Mononuclear cell (primary cell): Measurements from ENCODE around the gene CXCL8. TPM values are rescaled to one million over a fixed set of nuclear protein-coding genes. Genes with fewer than 3 reads are reported as not detected.

Experiments
- H3K27me3 ChIP-seq: 2 replicates; pipeline ENCODE4 v1.6.0; 2011; ENCODE audit warnings: low read length, control low read depth; ENCODE audit not compliant: insufficient read depth
- H3K4me1 ChIP-seq: 2 replicates; pipeline ENCODE4 v1.5.1; 2011; ENCODE audit warnings: mild to moderate bottlenecking, low read length, control low read depth; ENCODE audit not compliant: insufficient read depth
- H3K4me3 ChIP-seq: 2 replicates; pipeline ENCODE4 v1.5.1; 2011; ENCODE audit warnings: mild to moderate bottlenecking, low read length, moderate library complexity
- H3K9me3 ChIP-seq: 2 replicates; pipeline ENCODE4 v1.5.1; 2011; ENCODE audit warnings: low read depth, mild to moderate bottlenecking, control low read depth, low read length
- total RNA-seq: library from RNA; depleted of rRNA; stranded (reverse); fragments of >200 nt; gene quantifications from one replicate; pipeline ENCODE4 v1.2.3, GENCODE V29; 2012

The CXCL8 gene
- total RNA-seq, 1 donor: 7,833 TPM

GRCh38 chr4:73780243-73780642 is 39.9 kb downstream of the CXCL8 start:
- no peak overlapping the region for H3K4me3 ChIP-seq
- no peaks in the 10 kb centered on the region for H3K27me3 ChIP-seq
- H3K9me3 ChIP-seq: peaks cover 5% of the 10 kb centered on the region
- no peaks in the 10 kb centered on the region for H3K4me1 ChIP-seq

DNA sequence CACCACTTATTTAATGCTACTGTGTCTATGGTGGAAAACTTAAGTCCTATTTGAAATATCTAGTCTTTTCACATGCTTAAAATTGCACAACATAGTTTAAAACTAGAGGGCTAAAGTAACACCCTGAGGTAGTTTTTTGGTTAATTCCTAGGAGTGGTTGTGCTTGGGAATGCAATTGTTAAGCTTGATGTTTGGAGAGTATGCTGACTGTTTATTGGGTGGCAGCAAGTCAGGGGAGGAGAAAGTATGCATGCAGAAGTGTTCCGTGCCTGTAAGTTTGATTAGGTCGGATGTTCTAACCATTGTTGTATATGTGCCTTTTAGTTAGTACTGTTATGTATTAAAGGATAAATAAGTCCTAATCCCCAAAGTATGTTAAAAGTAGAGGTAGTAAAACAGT is 40.5 kb downstream of the CXCL8 start:
- peaks cover 5% of the 10 kb centered on the region for H3K9me3 ChIP-seq
- H3K4me1 ChIP-seq: no peaks in the 10 kb centered on the region
- H3K4me3 ChIP-seq: no peak overlapping the region
- no peaks in the 10 kb centered on the region for H3K27me3 ChIP-seq

- Histone ChIP-seq H3K9me3 (peaks cover 10% of the 10 kb centered on the region), H3K4me1 (no peaks in the 10 kb centered on the region), H3K27me3 (no peaks in the 10 kb centered on the region), H3K4me3 (no peak overlapping the region)
These were observed 48.0 kb downstream of the CXCL8 start for GRCh38 chr4:73788411-73788810.

Other genes with a start within 250 kb of the CXCL8 start
- gene RASSF6, start 120.1 kb upstream of the CXCL8 start, total RNA-seq: 0.10 TPM
- gene CXCL6, start 96.1 kb downstream of the CXCL8 start, total RNA-seq: not detected
- gene PF4V1, start 112.7 kb downstream of the CXCL8 start, total RNA-seq: 17.6 TPM
- gene CXCL1, start 128.8 kb downstream of the CXCL8 start, total RNA-seq: 9.3 TPM
- 270 TPM for gene PF4, start 241.5 kb downstream of the CXCL8 start, total RNA-seq
- 1,528 TPM for gene PPBP, start 247.6 kb downstream of the CXCL8 start, total RNA-seq